Measurements from ENCODE around the gene SAAL1.

- TF ChIP-seq CTCF (IDR thresholded peaks at IDR 0.05) = no peak
- TF ChIP-seq POLR2A (IDR thresholded peaks at IDR 0.05) = no peak
Measured at GRCh38 chr11:18093959-18094358, 11.9 kb downstream of the SAAL1 start.

Measured in heart left ventricle (tissue), 13 donors.